ENCODE data around the gene TRIOBP.

TRIOBP gene

GRCh38 chr22:37752189-37753087, 55.6 kb downstream of the TRIOBP start:
- no peak for DNase-seq

DNA sequence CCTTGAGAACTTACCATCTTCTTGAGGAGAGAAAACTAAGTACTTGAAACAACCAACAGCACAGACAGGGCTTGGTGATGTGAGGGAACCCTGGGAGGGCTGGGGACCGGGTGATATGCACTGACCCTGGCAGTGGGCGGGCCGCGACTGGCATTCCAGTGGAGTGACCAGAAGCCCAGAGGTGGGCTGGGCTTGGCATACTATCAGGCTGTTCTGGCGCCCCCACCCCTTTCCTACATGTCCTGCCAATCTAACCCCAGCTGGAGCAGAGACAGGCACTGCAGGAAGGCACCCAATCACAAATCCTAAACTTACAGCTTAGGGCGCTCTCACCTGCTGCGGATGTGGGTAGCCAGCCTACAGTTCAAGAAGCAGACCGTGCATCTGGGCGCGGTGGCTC, 56.9 kb downstream of the TRIOBP start:
- DNase-seq, result no peak

DNA sequence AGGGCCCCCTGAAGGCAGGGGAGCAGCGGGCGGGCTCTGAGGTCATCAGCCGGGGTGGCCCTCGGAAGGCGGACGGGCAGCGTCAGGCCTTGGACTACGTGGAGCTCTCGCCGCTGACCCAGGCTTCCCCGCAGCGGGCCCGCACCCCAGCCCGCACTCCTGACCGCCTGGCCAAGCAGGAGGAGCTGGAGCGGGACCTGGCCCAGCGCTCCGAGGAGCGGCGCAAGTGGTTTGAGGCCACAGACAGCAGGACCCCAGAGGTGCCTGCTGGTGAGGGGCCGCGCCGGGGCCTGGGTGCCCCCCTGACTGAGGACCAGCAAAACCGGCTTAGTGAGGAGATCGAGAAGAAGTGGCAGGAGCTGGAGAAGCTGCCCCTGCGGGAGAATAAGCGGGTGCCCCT, 60.8 kb downstream of the TRIOBP start:
- no peak for DNase-seq

GRCh38 chr22:37758694-37759093, 61.8 kb downstream of the TRIOBP start:
- no peak for DNase-seq

- no peak for DNase-seq
These were observed 62.4 kb downstream of the TRIOBP start for GRCh38 chr22:37759281-37759680.

DNA sequence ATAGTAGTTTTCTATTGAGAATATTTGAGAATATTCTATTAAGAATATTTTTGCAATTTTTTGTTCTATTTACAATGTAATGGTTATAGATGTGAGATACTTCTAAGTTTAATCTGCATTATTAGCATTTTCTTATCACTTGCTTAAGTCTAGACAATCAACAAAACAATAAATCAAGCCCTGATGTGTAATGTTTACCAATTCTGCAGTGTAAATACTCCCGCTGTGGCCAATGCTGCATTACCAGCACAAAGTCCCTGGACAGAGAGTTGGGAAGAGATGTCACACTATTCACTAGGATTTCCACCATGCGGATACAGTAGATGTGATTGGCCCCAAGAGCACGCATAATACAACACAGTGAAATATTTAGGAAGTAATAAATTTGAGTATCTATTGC, 63.3 kb downstream of the TRIOBP start:
- DNase-seq, result no peak

DNA sequence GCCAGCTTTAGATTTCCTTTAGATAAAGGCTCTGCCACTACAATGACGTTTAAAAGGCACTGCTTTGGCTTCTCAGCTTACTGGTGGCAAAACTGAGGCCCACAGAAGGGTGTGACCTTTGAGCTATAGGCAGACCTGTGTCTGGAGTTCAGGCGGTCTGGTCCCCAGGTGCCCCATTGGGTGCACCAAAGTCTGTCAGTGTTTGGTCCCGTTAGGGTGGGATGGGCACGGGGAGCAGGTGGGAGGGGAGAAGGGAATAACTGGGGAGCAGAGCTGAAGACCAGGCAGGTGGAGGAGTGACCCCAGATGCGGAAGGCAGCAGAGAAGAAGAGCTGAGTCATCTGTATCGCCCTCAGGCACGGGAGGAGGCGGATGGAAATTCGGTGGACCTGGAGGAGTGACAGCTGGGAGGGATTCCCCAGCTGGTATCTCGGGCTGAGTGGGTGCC, 65.6 kb downstream of the TRIOBP start:
- DNase-seq, result no peak

DNA sequence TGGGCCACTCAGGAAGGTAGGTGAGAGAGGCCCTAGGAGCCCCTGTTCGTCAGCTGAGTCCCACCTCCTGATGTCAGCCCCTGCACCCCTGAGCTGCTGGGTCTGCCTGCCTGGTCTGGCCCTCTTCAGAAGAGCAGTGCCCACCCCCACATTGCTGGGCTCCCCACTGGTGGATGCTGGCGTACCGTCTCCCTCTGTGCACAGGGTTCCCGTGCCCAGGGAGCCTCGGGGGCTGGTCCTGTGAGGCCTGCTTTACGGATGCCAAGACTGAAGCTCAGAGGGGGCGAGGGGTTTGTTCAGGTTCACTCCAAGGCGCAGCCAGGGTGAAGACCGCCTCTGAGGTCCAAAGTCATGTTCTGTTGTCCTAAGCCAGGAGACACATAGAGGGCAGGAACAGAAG, 66.2 kb downstream of the TRIOBP start:
- no peak for DNase-seq

GRCh38 chr22:37763652-37764051, 66.8 kb downstream of the TRIOBP start:
- no peak for DNase-seq

- no peak for DNase-seq
These were observed 67.8 kb downstream of the TRIOBP start for GRCh38 chr22:37764622-37765021.

GRCh38 chr22:37765498-37765897, 68.7 kb downstream of the TRIOBP start:
- DNase-seq, result no peak

DNA sequence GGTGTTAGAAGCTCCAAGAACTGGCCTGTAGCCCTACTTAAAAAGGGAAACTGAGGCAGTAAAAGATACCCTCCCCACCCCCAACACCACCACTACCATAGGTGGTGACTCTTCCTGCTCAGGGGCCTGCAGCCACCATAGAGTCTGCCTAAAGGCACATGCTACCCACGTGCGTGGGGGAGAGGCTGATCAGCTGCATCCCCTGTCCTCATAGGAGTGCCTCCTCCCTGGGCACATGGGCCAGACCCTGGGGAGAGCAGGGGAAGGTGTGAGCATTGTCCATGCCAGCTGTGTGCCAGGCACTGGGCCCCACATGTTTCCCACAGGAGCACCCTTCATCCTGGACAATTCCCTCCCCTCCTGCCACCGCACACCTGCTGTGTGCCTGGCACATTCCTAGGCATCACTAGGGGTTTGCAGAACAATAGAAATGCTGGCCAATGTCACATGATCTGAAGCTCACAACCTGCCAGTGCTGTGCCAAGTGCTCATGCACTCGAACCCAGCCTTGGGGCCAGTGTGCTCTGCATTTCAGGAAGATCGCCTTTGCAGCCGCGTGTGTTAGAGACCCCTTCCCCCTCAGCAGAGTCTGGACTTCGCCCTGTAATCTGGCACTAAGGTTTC, 69.2 kb downstream of the TRIOBP start:
- DNase-seq, result no peak

- no peak for DNase-seq
These were observed 71.4 kb downstream of the TRIOBP start for GRCh38 chr22:37768273-37768672.

GRCh38 chr22:37769056-37769455, 72.2 kb downstream of the TRIOBP start:
- no peak for DNase-seq

DNA sequence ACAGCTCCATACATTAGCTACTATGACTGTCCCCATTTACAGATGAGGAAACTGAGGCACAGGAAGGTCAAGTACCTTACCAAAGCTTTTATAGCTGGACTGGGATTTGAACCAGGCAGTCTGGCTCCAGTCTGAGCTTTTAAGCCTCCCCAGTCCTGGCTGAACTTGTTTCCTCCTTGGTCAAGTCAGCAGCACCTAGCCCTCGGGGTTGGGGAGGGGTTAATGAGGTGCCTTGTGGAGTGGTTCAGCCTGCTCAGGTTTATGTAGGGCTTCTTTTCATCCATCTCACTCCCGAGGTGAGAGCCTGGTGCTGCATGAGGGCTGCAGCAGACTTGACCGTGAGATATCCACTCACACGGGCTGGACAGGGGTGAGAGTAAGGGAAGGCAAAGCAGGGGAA, 74.2 kb downstream of the TRIOBP start:
- DNase-seq, result no peak

- no peak for DNase-seq
These were observed 75.0 kb downstream of the TRIOBP start for GRCh38 chr22:37771702-37772427.

- DNase-seq, result no peak
These were observed 77.9 kb downstream of the TRIOBP start for GRCh38 chr22:37774728-37775127.

DNA sequence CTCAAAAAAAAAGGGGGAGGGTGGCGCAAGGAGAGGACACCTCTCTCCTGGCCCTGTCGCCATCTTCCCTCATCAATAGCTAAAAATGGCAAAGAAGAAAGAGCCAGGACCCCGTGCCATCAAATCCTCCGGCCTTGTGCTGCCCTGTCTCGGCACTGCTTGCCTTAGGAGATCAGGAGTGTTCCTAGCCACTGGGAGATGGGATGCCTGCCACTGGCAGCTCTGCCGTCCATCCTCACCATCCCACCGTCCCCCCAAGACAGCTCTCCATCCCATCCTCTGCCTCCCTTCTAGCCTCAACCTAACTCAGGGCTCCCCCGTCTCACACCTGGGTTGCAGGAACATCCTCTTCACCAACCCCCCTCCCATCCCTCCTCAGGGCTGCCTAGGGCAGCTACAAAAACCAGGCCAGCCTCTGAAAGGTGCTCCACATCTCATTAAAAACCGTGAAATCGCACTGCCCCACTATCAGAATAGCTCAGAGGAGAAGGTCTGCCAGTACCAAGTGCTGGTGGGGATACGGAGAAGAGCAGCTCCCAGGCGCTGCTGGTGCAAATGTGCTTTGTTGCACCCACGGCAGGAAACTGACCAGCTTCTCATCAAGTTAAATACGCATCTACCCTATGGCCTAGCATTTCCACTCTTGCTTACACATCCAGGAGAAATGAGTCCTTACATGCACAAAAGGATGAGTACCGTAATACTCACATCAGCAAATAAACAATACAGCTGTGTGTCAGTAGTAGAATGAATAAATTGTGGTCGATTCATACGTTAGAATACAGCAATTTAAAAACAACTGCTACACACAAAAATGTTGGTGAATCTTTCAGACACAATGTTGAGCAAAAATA, 79.2 kb downstream of the TRIOBP start:
- no peak for DNase-seq

- DNase-seq, result no peak
These were observed 79.8 kb downstream of the TRIOBP start for GRCh38 chr22:37776639-37777005.

GRCh38 chr22:37777122-37777687, 80.4 kb downstream of the TRIOBP start:
- no peak for DNase-seq

GRCh38 chr22:37778370-37779009, 81.6 kb downstream of the TRIOBP start:
- DNase-seq, result no peak
